ENCODE results near the gene GPR37L1.
"Not testable (repeated sequence)": the region's sequence is repeated elsewhere in the genome, so short reads cannot be mapped to it uniquely, and the experiment has no call there.

GPR37L1 gene

GRCh38 chr1:202107801-202108731, 14.7 kb upstream of the GPR37L1 start:
- no peak for DNase-seq (ENCODE audit: low spot score)

DNA sequence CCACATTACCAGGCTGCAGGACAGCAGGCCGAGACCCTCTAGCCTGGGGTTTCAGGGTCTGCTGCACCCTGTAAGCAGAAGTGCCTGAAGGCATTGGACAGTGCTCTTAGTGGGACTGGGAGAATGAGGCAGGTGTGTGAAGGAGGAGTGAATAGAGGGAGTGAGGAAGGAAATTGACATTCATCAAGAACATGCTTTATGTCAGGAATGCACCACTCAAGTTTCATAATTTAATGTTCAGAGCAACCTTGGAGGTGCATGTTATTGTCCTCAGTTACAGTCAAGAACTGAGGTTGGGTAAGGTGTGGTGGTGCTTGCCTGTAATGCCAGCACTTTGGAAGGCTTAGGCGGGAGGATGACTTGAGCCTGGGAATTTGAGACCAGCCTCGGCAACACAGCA, 11.7 kb upstream of the GPR37L1 start:
- DNase-seq (ENCODE audit: low spot score): no peak

- not testable (repeated sequence) for DNase-seq (ENCODE audit: low spot score)
Observed at GRCh38 chr1:202111589-202111988, 11.1 kb upstream of the GPR37L1 start.

GRCh38 chr1:202112859-202113689, 9.6 kb upstream of the GPR37L1 start:
- DNase-seq (ENCODE audit: low spot score): no peak

DNA sequence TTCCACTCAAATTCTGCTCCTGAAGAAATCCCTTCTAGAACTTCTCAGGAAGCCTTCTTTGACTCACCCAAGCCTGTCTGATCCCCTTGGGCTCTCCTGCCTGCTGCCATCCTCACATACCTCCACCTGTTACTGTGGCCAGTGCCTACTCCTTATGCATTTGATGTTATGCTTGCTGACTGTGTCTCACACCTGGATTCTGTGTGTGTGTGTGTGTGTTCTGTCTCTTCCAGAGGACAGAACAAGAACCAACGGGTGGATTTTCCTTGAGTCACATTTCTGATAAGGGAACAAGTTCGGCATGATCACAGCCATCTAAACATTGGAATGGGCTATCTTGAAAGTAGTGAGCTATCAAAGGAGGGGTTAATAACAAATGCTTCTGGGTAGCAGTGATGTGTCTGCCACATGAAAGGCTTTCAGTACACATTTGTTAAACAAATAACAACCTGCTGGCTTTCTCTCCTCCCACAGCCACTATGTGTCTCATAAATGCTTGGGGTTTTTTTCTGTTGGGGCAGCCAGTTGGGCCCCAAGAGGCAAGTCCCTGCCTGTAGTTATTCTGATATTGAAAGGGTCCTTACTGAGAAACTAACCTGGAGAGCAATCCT, 8.9 kb upstream of the GPR37L1 start:
- no peak for DNase-seq (ENCODE audit: low spot score)

DNA sequence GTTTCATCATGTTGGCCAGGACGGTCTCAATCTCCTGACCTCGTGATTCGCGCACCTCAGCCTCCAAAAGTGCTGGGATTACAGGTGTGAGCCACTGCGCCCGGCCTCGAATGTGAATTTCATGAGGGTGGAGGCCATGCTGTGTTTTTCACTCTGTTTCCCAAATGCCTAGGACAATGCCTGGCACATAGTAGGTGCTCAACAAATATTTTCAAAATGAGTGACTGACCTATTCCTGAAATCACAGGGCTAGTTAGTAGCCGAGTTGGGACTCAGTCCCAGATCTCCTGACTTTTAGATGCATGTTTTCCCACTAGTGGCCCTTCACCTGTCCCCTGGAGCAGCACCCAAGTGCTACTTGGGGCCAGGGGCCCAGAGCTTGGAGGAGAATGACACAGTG, 6.4 kb upstream of the GPR37L1 start:
- DNase-seq (ENCODE audit: low spot score): no peak

DNA sequence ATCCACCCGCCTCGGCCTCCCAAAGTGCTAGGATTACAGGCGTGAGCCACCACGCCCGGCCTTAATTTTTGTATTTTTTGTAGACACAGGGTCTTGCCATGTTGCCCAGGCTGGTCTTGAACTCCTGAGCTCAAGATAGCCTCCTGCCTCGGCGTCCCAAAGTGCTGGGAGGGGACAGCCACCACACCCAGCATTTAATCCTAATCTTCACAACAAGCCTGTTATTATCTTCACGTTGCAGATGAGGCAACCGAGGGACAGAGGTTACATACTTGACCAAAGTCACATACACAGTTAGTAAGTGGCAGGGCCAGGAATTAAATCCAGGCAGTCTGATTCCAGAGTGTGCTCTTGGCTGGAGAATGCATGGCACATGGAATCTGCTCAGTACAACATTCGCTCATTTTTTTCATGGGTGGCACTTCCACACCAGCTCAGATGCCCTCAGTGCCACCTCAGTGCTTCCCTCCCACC, 4.8 kb upstream of the GPR37L1 start:
- DNase-seq (ENCODE audit: low spot score): no peak

GRCh38 chr1:202121006-202121405, 1.7 kb upstream of the GPR37L1 start:
- DNase-seq (ENCODE audit: low spot score): no peak

DNA sequence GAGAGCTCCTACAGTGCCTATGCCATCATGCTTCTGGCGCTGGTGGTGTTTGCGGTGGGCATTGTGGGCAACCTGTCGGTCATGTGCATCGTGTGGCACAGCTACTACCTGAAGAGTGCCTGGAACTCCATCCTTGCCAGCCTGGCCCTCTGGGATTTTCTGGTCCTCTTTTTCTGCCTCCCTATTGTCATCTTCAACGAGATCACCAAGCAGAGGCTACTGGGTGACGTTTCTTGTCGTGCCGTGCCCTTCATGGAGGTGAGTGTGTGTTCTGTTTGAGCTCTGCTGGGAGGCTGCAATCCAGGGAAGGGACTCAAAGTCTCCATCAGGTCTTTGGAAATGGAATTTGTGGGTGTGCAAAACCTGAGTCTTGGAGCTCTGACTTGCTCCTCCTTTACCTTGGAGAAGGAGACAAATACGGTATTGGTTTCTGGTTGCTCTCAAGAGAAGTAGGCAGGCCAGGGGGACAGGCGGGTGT, 658 bp downstream of the GPR37L1 start:
- no peak for DNase-seq (ENCODE audit: low spot score)

DNA sequence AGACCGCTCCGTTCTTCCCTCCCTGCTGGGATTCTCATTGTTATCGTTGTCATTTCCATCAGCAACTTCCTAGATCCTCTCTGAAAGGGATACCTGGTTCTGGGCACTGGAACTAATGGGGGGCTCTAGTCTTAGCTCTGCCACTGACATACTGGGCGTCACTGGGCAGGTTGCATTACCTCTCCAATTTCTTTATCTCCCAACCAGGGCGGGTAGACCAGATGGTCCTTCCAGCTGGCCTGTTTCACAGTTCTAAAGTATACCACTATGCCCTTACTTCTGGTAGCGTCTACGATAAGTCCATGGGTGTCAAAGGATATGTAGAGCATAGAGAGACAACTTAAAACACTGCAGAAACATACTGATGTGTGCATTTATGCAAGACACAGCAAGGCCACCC, 1.4 kb downstream of the GPR37L1 start:
- no peak for DNase-seq (ENCODE audit: low spot score)

DNA sequence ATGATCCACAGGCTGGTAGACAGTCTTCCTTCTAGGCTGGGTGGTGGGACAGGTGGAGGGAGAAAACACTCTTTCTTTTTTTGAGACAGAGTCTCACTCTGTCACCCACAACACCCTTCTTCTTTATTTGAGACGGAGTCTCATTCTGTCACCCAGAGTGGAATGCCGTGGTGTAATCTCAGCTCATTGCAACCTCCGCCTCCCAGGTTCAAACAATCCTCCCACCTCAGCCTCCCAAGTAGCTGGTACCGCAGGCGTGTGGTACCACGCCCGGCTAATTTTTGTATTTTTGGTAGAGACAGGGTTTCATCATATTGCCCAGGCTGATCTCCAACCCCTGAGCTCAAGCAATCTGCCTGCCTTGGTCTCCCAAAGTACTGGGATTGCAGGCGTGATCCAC, 2.9 kb downstream of the GPR37L1 start:
- DNase-seq (ENCODE audit: low spot score): no peak

- DNase-seq (ENCODE audit: low spot score): no peak
Observed at GRCh38 chr1:202126426-202126825, 3.7 kb downstream of the GPR37L1 start.

- DNase-seq (ENCODE audit: low spot score): no peak
Observed at GRCh38 chr1:202127061-202127460, 4.3 kb downstream of the GPR37L1 start.

- no peak for DNase-seq (ENCODE audit: low spot score)
Observed at GRCh38 chr1:202127836-202128622, 5.3 kb downstream of the GPR37L1 start.

- DNase-seq (ENCODE audit: low spot score): no peak
Observed at GRCh38 chr1:202129453-202130296, 7.0 kb downstream of the GPR37L1 start.

- DNase-seq (ENCODE audit: low spot score): no peak
Observed at GRCh38 chr1:202130297-202130721, 7.6 kb downstream of the GPR37L1 start.

- no peak for DNase-seq (ENCODE audit: low spot score)
Observed at GRCh38 chr1:202130816-202131522, 8.3 kb downstream of the GPR37L1 start.

- DNase-seq (ENCODE audit: low spot score): peak; percentile 47
Observed at GRCh38 chr1:202131956-202132821, 9.5 kb downstream of the GPR37L1 start.

DNA sequence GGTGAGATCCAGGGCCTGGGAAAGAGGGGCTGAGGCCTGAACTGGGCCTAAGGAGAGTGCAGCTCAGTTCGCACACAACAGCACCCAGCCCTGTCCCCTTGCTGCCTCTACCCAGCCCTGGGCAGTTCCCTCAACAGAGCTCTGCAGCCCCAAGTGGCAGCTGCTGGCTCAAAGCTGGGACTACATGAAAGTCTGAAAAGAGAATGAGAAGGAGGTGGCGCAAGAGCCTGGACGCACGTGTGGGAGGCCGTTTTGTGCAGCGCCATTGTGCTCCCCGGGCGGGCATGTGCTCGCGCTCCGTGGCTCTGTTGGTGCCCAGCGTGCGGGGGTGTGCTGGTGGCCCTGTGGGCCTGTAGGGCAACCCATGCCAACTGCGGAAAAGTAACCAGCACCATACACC, 10.3 kb downstream of the GPR37L1 start:
- DNase-seq (ENCODE audit: low spot score): no peak
